ENCODE data around the gene GLIPR1.
"Not testable (repeated sequence)": the region's sequence is repeated elsewhere in the genome, so short reads cannot be mapped to it uniquely, and the experiment has no call there.

Gene GLIPR1

GRCh38 chr12:75476071-75476470 is 4.5 kb upstream of the GLIPR1 start:
- peak; percentile 34 for DNase-seq (ENCODE audit: low read depth)

- DNase-seq (ENCODE audit: low read depth) = no peak
Measured at GRCh38 chr12:75477137-75477536, 3.4 kb upstream of the GLIPR1 start.

GRCh38 chr12:75478116-75478794 is 2.3 kb upstream of the GLIPR1 start:
- DNase-seq (ENCODE audit: low read depth) = peak; percentile 95

GRCh38 chr12:75479963-75480461 is 543 bp upstream of the GLIPR1 start:
- DNase-seq (ENCODE audit: low read depth) = no peak

GRCh38 chr12:75481013-75481705 is 604 bp downstream of the GLIPR1 start:
- peak; percentile 60 for DNase-seq (ENCODE audit: low read depth)

GRCh38 chr12:75481774-75482173 is 1.2 kb downstream of the GLIPR1 start:
- DNase-seq (ENCODE audit: low read depth) = peak; percentile 86

GRCh38 chr12:75482646-75483045 is 2.1 kb downstream of the GLIPR1 start:
- peak; percentile 29 for DNase-seq (ENCODE audit: low read depth)

GRCh38 chr12:75483431-75483830 is 2.9 kb downstream of the GLIPR1 start:
- DNase-seq (ENCODE audit: low read depth) = no peak

GRCh38 chr12:75484450-75484849 is 3.9 kb downstream of the GLIPR1 start:
- not testable (repeated sequence) for DNase-seq (ENCODE audit: low read depth)

- no peak for DNase-seq (ENCODE audit: low read depth)
Measured at GRCh38 chr12:75487308-75487707, 6.8 kb downstream of the GLIPR1 start.

- peak; percentile 57 for DNase-seq (ENCODE audit: low read depth)
Measured at GRCh38 chr12:75488553-75488952, 8.0 kb downstream of the GLIPR1 start.

GRCh38 chr12:75489187-75489586 is 8.6 kb downstream of the GLIPR1 start:
- no peak for DNase-seq (ENCODE audit: low read depth)

- DNase-seq (ENCODE audit: low read depth) = peak; percentile 47
Measured at GRCh38 chr12:75489613-75490210, 9.2 kb downstream of the GLIPR1 start.

GRCh38 chr12:75491169-75491568 is 10.6 kb downstream of the GLIPR1 start:
- DNase-seq (ENCODE audit: low read depth) = no peak

GRCh38 chr12:75503459-75503858 is 22.9 kb downstream of the GLIPR1 start:
- no peak for DNase-seq (ENCODE audit: low read depth)

- DNase-seq (ENCODE audit: low read depth) = no peak
Measured at GRCh38 chr12:75503866-75504265, 23.3 kb downstream of the GLIPR1 start.

- peak; percentile 36 for DNase-seq (ENCODE audit: low read depth)
Measured at GRCh38 chr12:75505706-75506312, 25.3 kb downstream of the GLIPR1 start.

GRCh38 chr12:75507086-75507485 is 26.5 kb downstream of the GLIPR1 start:
- no peak for DNase-seq (ENCODE audit: low read depth)

- no peak for DNase-seq (ENCODE audit: low read depth)
Measured at GRCh38 chr12:75508159-75508558, 27.6 kb downstream of the GLIPR1 start.

GRCh38 chr12:75509621-75510020 is 29.1 kb downstream of the GLIPR1 start:
- no peak for DNase-seq (ENCODE audit: low read depth)

GRCh38 chr12:75511116-75512048 is 30.8 kb downstream of the GLIPR1 start, which contains the start of gene KRR1:
TSS of gene KRR1 (minus strand) at chr12:75511609. CDS start at chr12:75511597, 12 bp downstream.
- DNase-seq (ENCODE audit: low read depth) = peak; percentile 99
